H9 (cell line): ENCODE measurements around the gene STAG2. TPM values are rescaled to one million over a fixed set of nuclear protein-coding genes. Genes with fewer than 3 reads are reported as not detected.

Experiments used
- DNase-seq: peaks from one replicate; pipeline ENCODE4 v3.0.0-alpha.2; 2017
- H2AFZ ChIP-seq: one replicate; pipeline ENCODE4 v1.6.1; 2013; ENCODE audit warnings: mild to moderate bottlenecking, low read length, control low read depth, moderate library complexity
- H2AK5ac ChIP-seq: 2 replicates; pipeline ENCODE4 v1.6.1; 2013; ENCODE audit warnings: low read length, control low read depth, mixed read lengths; ENCODE audit not compliant: insufficient read length
- H2BK120ac ChIP-seq: one replicate; pipeline ENCODE4 v1.6.1; 2013; ENCODE audit warnings: low read depth, mild to moderate bottlenecking, low read length, control low read depth, inconsistent platforms; ENCODE audit not compliant: poor library complexity, severe bottlenecking
- H2BK12ac ChIP-seq: 2 replicates; pipeline ENCODE4 v1.6.1; 2013; ENCODE audit warnings: low read length, control low read depth, mixed read lengths, low read depth; ENCODE audit not compliant: insufficient read length
- H2BK15ac ChIP-seq: 2 replicates; pipeline ENCODE4 v1.6.1; 2013; ENCODE audit warnings: low read depth, low read length, control low read depth
- H2BK20ac ChIP-seq: one replicate; pipeline ENCODE4 v1.6.1; 2013; ENCODE audit warnings: low read depth, mild to moderate bottlenecking, low read length, control low read depth, inconsistent platforms; ENCODE audit not compliant: poor library complexity, severe bottlenecking
- H2BK5ac ChIP-seq: 2 replicates; pipeline ENCODE4 v1.6.1; 2013; ENCODE audit warnings: low read length, control low read depth, mixed read lengths; ENCODE audit not compliant: insufficient read length
- H3K14ac ChIP-seq: 2 replicates; pipeline ENCODE4 v1.6.1; 2013; ENCODE audit warnings: low read length, control low read depth; ENCODE audit not compliant: insufficient read depth
- H3K18ac ChIP-seq: 2 replicates; pipeline ENCODE4 v1.6.1; 2013; ENCODE audit warnings: low read depth, mild to moderate bottlenecking, mixed read lengths, low read length, control low read depth; ENCODE audit not compliant: insufficient read length
- H3K23ac ChIP-seq: 2 replicates; pipeline ENCODE4 v1.6.1; 2013; ENCODE audit warnings: low read length, control low read depth, mixed read lengths, low read depth; ENCODE audit not compliant: insufficient read length
- H3K23me2 ChIP-seq: 2 replicates; pipeline ENCODE4 v1.6.1; 2013; ENCODE audit warnings: low read depth, mild to moderate bottlenecking, mixed read lengths, low read length, control low read depth; ENCODE audit not compliant: insufficient read length, poor library complexity, severe bottlenecking
- H3K27ac ChIP-seq: 2 replicates; pipeline ENCODE4 v1.5.1; 2013; ENCODE audit warnings: low read length, control low read depth, mixed read lengths, low read depth; ENCODE audit not compliant: insufficient read length
- H3K27me3 ChIP-seq: 2 replicates; pipeline ENCODE4 v1.6.1; 2013; ENCODE audit warnings: low read length, control low read depth, inconsistent platforms; ENCODE audit not compliant: insufficient read depth
- H3K4ac ChIP-seq: 2 replicates; pipeline ENCODE4 v1.6.1; 2013; ENCODE audit warnings: low read depth, mild to moderate bottlenecking, control low read depth, inconsistent platforms, low read length, moderate library complexity
- H3K4me1 ChIP-seq: 2 replicates; pipeline ENCODE4 v1.6.1; 2013; ENCODE audit warnings: low read length, control low read depth, inconsistent platforms; ENCODE audit not compliant: insufficient read depth
- H3K4me2 ChIP-seq: 2 replicates; pipeline ENCODE4 v1.6.1; 2013; ENCODE audit warnings: low read length, control low read depth, mixed read lengths; ENCODE audit not compliant: insufficient read length, insufficient read depth
- H3K56ac ChIP-seq: 2 replicates; pipeline ENCODE4 v1.6.1; 2013; ENCODE audit warnings: low read depth, mild to moderate bottlenecking, mixed read lengths, low read length, control low read depth; ENCODE audit not compliant: insufficient read length
- H3K79me1 ChIP-seq: 2 replicates; pipeline ENCODE4 v1.6.1; 2013; ENCODE audit warnings: low read depth, mild to moderate bottlenecking, moderate library complexity, low read length, control low read depth, inconsistent platforms; ENCODE audit not compliant: insufficient read depth, poor library complexity, severe bottlenecking
- H3K79me2 ChIP-seq: 2 replicates; pipeline ENCODE4 v1.6.1; 2013; ENCODE audit warnings: low read length, control low read depth, inconsistent platforms; ENCODE audit not compliant: insufficient read depth
- H3K9ac ChIP-seq: 2 replicates; pipeline ENCODE4 v1.6.1; 2013; ENCODE audit warnings: low read length, control low read depth, mixed read lengths; ENCODE audit not compliant: insufficient read length; ENCODE audit errors: extremely low read depth
- H3K9me3 ChIP-seq: one replicate; pipeline ENCODE4 v1.6.1; 2013; ENCODE audit warnings: low read depth, low read length, inconsistent platforms; ENCODE audit not compliant: control insufficient read depth
- H3T11ph ChIP-seq: one replicate; pipeline ENCODE4 v1.6.1; 2013; ENCODE audit warnings: mild to moderate bottlenecking, low read length, control low read depth, inconsistent platforms
- H4K20me1 ChIP-seq: one replicate; pipeline ENCODE4 v1.6.1; 2013; ENCODE audit not compliant: control insufficient read depth, insufficient read length, insufficient read depth
- H4K5ac ChIP-seq: 2 replicates; pipeline ENCODE4 v1.6.1; 2013; ENCODE audit warnings: low read depth, mild to moderate bottlenecking, mixed read lengths, low read length, control low read depth; ENCODE audit not compliant: insufficient read length
- H4K8ac ChIP-seq: replicated peaks from 2 replicates; pipeline ENCODE4 v1.6.1; 2013; ENCODE audit warnings: low read length, control low read depth, mixed read lengths, low read depth; ENCODE audit not compliant: insufficient read length
- H4K91ac ChIP-seq: 2 replicates; pipeline ENCODE4 v1.6.1; 2013; ENCODE audit warnings: low read depth, mild to moderate bottlenecking, moderate library complexity, mixed read lengths, low read length, control low read depth; ENCODE audit not compliant: insufficient read length
- H3K27ac Mint-ChIP-seq, 3 experiments: 2 replicates in 2 of 3; 3 replicates in 1 of 3; pipeline ENCODE4 v1.8.0; 2020 to 2021; ENCODE audit warnings: mixed read lengths in 3 of 3, mild to moderate bottlenecking in 1 of 3, moderate library complexity in 1 of 3
- H3K27me3 Mint-ChIP-seq: 2 replicates; pipeline ENCODE4 v1.8.0; 2021; ENCODE audit warnings: low read depth, mild to moderate bottlenecking, moderate library complexity, mixed read lengths
- H3K36me3 Mint-ChIP-seq, 3 experiments: 2 replicates in 2 of 3; 3 replicates in 1 of 3; pipeline ENCODE4 v1.8.0; 2020 to 2021; ENCODE audit warnings: low read depth in 3 of 3, mixed read lengths in 3 of 3; ENCODE audit not compliant: insufficient read depth in 1 of 3
- H3K4me1 Mint-ChIP-seq, 2 experiments: 2 replicates each; pipeline ENCODE4 v1.8.0; 2020; ENCODE audit warnings: mixed read lengths in 2 of 2
- H3K4me3 Mint-ChIP-seq, 2 experiments: 2 replicates in 1 of 2; 3 replicates in 1 of 2; pipeline ENCODE4 v1.8.0; 2020 to 2021; ENCODE audit warnings: mild to moderate bottlenecking in 2 of 2, mixed read lengths in 2 of 2, moderate library complexity in 1 of 2
- H3K9me3 Mint-ChIP-seq, 2 experiments: 2 replicates in 1 of 2; 3 replicates in 1 of 2; pipeline ENCODE4 v1.8.0; 2020; ENCODE audit warnings: mild to moderate bottlenecking in 2 of 2, mixed read lengths in 2 of 2, moderate library complexity in 1 of 2
- WGBS: extraction: QIAGEN DNeasy Blood & Tissue Kit; methylation state at CpG from one replicate; pipeline ENCODE4 v1.1.7; 2013; ENCODE audit warnings: missing lambda C conversion rate, low lambda C conversion rate, mixed read lengths; ENCODE audit not compliant: insufficient read length; ENCODE audit errors: extremely low coverage; 5-methylcytosine and 5-hydroxymethylcytosine counted together
- total RNA-seq: library from RNA; stranded (reverse); gene quantifications from 2 replicates; pipeline ENCODE4 v1.2.1, GENCODE V29; 2021
- TF ChIP-seq, protein P1 (sequence below): fragments of 200-600 bp; sonication (generic); conservative IDR thresholded peaks from 3 replicates; pipeline ENCODE4 v1.8.0; 2021; ENCODE audit warnings: antibody characterized with exemption, mild to moderate bottlenecking

STAG2 gene
- total RNA-seq, 1 experiment from 2014 or later = 81.6 TPM

- no peaks in the 10 kb centered on the region for H3K23me2 ChIP-seq
- H3K79me1 ChIP-seq = no peaks in the 10 kb centered on the region
- H3K27ac Mint-ChIP-seq = 0 out of 7 replicates have a peak overlapping the region, but pooled peaks of 1 of the 3 experiments have one; percentile 31
- no peak overlapping the region for H3K27ac ChIP-seq
- no peaks in the 10 kb centered on the region for H4K20me1 ChIP-seq
- no peak overlapping the region for H3K4me3 Mint-ChIP-seq
- no peaks in the 10 kb centered on the region for H3K4me1 ChIP-seq
- no peak overlapping the region for H3K9ac ChIP-seq
- H3K4me2 ChIP-seq = no peak overlapping the region
- no peak overlapping the region for H2BK20ac ChIP-seq
- H3K36me3 Mint-ChIP-seq = peaks cover 0 to 12% (median 9%) of the 10 kb centered on the region in 3 experiments; a peak in 4 of 7 replicates
- no peak overlapping the region for H3T11ph ChIP-seq
- no peak overlapping the region for H2BK5ac ChIP-seq
- no peaks in the 10 kb centered on the region for H3K27me3 Mint-ChIP-seq
- H2BK120ac ChIP-seq = no peak overlapping the region
- H2AK5ac ChIP-seq = no peak overlapping the region
- H3K79me2 ChIP-seq = peaks cover 29% of the 10 kb centered on the region; the same call in 1 of the 2 replicates
- no peak overlapping the region for H2AFZ ChIP-seq
- DNase-seq = no peak
- no CpG with 5 or more reads among the region's 2 CpGs for WGBS
- no peak overlapping the region for H4K8ac ChIP-seq
- H3K27me3 ChIP-seq = no peaks in the 10 kb centered on the region
- H3K9me3 ChIP-seq = peaks cover 19% of the 10 kb centered on the region
- no peak overlapping the region for H3K23ac ChIP-seq
- no peak overlapping the region for H4K91ac ChIP-seq
- peaks cover 6 to 13% of the 10 kb centered on the region in 2 experiments; a peak in 2 of 4 replicates for H3K4me1 Mint-ChIP-seq
- no peak overlapping the region for H2BK15ac ChIP-seq
- TF ChIP-seq, protein P1, sequence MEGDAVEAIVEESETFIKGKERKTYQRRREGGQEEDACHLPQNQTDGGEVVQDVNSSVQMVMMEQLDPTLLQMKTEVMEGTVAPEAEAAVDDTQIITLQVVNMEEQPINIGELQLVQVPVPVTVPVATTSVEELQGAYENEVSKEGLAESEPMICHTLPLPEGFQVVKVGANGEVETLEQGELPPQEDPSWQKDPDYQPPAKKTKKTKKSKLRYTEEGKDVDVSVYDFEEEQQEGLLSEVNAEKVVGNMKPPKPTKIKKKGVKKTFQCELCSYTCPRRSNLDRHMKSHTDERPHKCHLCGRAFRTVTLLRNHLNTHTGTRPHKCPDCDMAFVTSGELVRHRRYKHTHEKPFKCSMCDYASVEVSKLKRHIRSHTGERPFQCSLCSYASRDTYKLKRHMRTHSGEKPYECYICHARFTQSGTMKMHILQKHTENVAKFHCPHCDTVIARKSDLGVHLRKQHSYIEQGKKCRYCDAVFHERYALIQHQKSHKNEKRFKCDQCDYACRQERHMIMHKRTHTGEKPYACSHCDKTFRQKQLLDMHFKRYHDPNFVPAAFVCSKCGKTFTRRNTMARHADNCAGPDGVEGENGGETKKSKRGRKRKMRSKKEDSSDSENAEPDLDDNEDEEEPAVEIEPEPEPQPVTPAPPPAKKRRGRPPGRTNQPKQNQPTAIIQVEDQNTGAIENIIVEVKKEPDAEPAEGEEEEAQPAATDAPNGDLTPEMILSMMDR = no peak
- no peak overlapping the region for H3K4ac ChIP-seq
- H3K56ac ChIP-seq = no peak overlapping the region
- H4K5ac ChIP-seq = no peak overlapping the region
- H2BK12ac ChIP-seq = no peak overlapping the region
- no peak overlapping the region for H3K18ac ChIP-seq
- peaks cover 2 to 38% of the 10 kb centered on the region in 2 experiments; a peak in 4 of 5 replicates for H3K9me3 Mint-ChIP-seq
- H3K14ac ChIP-seq = no peak overlapping the region
These were observed 40.1 kb downstream of the STAG2 start for GRCh38 chrX:124001581-124001980.
